Vagina (tissue), 2 donors: ENCODE measurements around the gene C1QTNF2.

Experiments
- CTCF ChIP-seq, 3 experiments: fragments of 450-650 bp in 2 of 3; fragments of 200-600 bp in 1 of 3; sonication (generic) in 1 of 3; IDR thresholded peaks; one replicate each; pipeline ENCODE4 v1.5.1; 2017 to 2019; ENCODE audit warnings: antibody characterized with exemption in 3 of 3, mild to moderate bottlenecking in 2 of 3, moderate library complexity in 2 of 3
- POLR2A ChIP-seq, 2 donors: fragments of 450-650 bp; IDR thresholded peaks; one replicate each; pipeline ENCODE4 v1.6.1; 2017; ENCODE audit warnings: antibody characterized with exemption in 2 of 2, mild to moderate bottlenecking in 2 of 2, moderate library complexity in 2 of 2
- POLR2AphosphoS5 ChIP-seq, 2 donors: sonication (generic); formaldehyde crosslinking; IDR thresholded peaks; one replicate each; pipeline ENCODE4 v1.9.0; 2017; ENCODE audit warnings: antibody characterized with exemption in 2 of 2, mild to moderate bottlenecking in 2 of 2, low read depth in 1 of 2; ENCODE audit not compliant: insufficient read depth in 1 of 2

GRCh38 chr5:160360310-160360709 lies 10.1 kb downstream of the C1QTNF2 start:
- TF ChIP-seq POLR2A (IDR thresholded peaks at IDR 0.05) (no peak), CTCF (IDR thresholded peaks at IDR 0.05) (no peak), POLR2AphosphoS5 (IDR thresholded peaks at IDR 0.05; ENCODE audit: insufficient read depth in 1 of 2, low read depth in 1 of 2) (no peak)
